HFF-Myc (cell line): ENCODE data around the gene TIE1.

Experiments
- DNase-seq: peaks from one replicate; pipeline ENCODE4 v3.0.0-alpha.2; 2011; ENCODE audit warnings: low read depth; ENCODE audit errors: extremely low read depth
- H3K4me3 ChIP-seq: replicated peaks from 2 replicates; pipeline ENCODE4 v1.5.1; 2011; ENCODE audit warnings: low read depth, mild to moderate bottlenecking, control low read depth, low read length
- TF ChIP-seq, protein P1 (sequence below): IDR thresholded peaks from 2 replicates; pipeline ENCODE4 v1.5.1; 2012; ENCODE audit warnings: mild to moderate bottlenecking, low read depth, low read length, control low read depth; ENCODE audit errors: missing control alignments

Gene TIE1

GRCh38 chr1:43325381-43325780 is 24.6 kb downstream of the TIE1 start:
- TF ChIP-seq, protein P1, sequence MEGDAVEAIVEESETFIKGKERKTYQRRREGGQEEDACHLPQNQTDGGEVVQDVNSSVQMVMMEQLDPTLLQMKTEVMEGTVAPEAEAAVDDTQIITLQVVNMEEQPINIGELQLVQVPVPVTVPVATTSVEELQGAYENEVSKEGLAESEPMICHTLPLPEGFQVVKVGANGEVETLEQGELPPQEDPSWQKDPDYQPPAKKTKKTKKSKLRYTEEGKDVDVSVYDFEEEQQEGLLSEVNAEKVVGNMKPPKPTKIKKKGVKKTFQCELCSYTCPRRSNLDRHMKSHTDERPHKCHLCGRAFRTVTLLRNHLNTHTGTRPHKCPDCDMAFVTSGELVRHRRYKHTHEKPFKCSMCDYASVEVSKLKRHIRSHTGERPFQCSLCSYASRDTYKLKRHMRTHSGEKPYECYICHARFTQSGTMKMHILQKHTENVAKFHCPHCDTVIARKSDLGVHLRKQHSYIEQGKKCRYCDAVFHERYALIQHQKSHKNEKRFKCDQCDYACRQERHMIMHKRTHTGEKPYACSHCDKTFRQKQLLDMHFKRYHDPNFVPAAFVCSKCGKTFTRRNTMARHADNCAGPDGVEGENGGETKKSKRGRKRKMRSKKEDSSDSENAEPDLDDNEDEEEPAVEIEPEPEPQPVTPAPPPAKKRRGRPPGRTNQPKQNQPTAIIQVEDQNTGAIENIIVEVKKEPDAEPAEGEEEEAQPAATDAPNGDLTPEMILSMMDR, result no peak
- no peak for DNase-seq

DNA sequence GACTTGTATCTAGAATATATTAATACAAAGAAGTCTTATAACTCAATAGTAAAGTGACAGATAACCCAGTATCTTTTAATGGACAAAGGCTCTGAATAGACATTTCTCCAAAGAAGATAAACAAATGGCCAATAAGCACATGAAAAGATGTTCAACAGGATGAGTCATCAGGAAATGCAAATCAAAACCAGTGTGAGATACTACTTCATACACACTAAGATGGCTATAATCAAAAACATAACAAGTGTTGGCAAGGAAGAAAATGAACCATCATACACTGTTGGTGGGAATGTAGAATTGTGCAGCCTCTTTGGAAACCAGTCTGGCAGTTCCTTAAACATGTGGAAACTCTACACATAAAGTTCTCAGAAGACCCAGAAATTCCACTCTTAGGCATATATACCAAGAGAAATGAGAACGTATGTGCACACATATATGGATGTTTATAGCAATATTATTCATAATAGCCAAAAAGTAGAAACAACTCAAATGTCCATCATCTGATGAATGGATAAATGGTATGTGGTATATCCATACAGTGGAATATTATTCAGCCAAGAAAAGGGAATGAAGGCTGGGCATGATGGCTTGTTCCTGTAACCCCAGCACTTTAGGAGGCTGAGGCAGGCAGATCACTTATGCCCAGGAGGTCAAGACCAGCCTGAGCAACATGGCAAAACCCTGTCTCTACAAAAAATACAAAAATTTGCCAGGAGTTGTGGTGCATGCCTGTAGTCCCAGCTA is 26.9 kb downstream of the TIE1 start:
- H3K4me3 ChIP-seq, result no peak overlapping the region
- peak; percentile 60 for DNase-seq
- TF ChIP-seq, protein P1, result no peak

More at GRCh38 chr1:43325381-43325780, 24.6 kb downstream of the TIE1 start:
- H3K4me3 ChIP-seq, result no peak overlapping the region

- TF ChIP-seq, protein P1, result no peak
- peak; percentile 79 for DNase-seq
- H3K4me3 ChIP-seq, result no peak overlapping the region
Measured at GRCh38 chr1:43329995-43330751, 29.4 kb downstream of the TIE1 start.

DNA sequence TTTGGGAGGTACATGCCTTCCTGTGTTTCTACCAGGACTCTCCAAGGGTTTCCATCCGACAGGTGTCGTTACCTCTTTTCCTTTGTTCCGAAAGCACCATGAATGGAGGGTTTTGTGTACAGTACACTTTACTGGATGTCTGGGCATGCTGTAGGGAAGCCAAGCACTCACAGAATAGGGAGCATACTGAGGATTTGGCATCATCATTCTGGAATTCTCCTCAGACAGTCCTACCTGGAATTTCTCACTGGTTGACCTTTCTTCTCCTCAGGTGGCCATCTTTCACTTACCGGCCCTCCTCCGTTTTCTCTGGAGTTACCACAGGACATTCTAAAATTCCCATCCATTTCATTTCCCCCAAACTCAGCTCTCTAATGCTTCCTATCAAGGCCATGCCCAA is 30.9 kb downstream of the TIE1 start:
- H3K4me3 ChIP-seq, result no peak overlapping the region
- DNase-seq, result no peak
- TF ChIP-seq, protein P1, result no peak

- no peak for DNase-seq
- TF ChIP-seq, protein P1, result no peak
- H3K4me3 ChIP-seq, result no peak overlapping the region
Measured at GRCh38 chr1:43334453-43335205, 33.8 kb downstream of the TIE1 start.

DNA sequence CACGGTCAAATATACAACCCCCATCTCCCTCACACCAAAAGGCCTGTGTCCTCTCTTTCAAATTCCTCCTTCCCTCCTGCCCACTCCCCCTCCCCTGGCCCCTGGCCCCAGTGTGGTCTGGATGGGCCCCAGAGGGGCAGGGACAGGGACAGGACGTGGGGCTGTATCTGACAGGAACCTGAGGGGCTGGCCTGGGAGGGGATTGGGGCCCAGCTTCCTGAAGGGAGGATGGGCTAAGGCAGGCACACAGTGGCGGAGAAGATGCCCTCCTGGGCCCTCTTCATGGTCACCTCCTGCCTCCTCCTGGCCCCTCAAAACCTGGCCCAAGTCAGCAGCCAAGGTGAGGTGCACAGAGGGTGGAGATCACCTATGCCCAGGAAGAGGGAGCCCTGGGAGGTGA is 36.8 kb downstream of the TIE1 start, which contains the start of gene MPL:
Gene MPL (plus strand): TSS at position 231 of the 400 bp plus-strand sequence. CDS start 31 bp downstream, at position 262.
- no peak within 1 kb of the TSS for H3K4me3 ChIP-seq
- no peak for DNase-seq
- TF ChIP-seq, protein P1, result no peak
